Measurements from ENCODE around the gene SPACA5.
A peak's percentile ranks its signal among the peaks of the same experiment; 100 is the strongest.
"Not testable (repeated sequence)": the region's sequence is repeated elsewhere in the genome, so short reads cannot be mapped to it uniquely, and the experiment has no call there.

The SPACA5 gene

DNA sequence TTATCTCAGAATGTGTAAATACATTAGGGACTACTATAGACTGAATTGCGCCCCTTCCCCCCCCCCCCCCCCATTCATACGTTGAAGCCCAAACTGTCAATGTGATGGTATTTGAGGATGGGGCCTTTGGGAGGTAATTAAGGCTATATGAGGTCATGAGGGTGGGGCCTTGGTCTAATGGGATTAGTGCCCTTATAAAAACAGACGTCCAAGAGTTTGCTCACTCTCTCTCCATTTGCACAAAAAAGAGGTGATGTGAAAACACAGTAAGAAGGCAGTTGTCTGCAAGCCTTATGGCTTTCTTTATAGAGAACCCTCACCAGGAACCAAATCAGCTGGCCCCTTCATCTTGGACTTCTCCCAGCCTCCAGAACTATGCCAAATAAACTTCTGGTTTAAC lies 15.3 kb downstream of the SPACA5 start:
- DNase-seq: no peak

DNA sequence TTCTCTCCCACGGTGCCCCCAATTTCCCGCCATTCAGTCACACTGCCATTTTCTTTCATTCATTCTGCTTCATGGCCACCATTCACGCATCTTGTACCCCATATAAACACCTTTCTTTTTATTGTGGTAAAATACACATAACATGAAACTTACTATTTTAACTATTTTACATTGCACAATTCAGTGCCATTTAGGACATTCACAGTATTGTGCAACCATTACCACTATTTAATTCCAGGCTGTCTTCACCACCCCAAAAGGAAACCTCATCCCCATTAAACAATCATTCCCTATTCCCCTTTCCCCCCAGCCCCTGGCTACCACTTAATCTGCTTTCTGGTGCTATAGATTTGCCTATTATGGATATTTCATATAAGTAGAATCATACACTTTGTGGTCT lies 15.9 kb downstream of the SPACA5 start:
- no peak for DNase-seq

DNA sequence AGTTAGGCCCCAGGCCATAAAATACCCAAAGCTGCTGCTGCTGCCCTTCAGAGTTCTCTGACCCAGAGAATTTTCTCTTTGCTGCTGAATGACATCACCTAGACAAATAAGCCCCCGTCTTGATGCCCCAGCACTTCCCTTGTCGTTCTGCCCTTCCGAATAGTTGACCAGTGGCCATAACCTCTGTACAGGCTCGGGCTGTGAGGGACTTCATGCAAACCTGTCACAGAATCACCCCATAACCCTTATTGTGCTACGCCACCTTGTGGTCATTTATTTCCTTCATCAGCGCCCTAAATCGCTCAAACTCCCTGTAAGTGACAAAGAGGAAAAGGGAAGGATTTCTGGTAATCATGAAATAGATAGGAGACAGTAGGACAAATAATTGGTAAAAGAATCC lies 18.8 kb downstream of the SPACA5 start:
- peak; percentile 43 to 59 for DNase-seq

DNA sequence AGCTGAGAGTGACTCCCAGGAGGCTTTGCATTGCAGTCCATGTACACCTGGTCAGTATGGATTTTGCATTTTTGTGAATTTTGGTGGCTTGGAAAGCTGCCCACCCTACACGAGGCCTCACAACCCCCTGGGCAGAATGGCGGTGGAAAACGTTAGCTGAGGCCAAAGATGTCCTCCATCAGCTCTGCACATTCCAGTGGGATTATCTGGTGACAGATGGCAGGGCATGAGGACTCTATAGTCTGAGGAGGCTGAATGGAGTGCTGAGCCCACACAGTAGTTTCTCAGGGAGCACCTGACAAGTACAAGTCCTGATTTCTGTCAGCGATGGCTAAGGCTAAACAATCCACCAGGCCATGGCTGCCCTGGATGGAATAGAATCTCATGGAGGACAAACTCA lies 20.8 kb downstream of the SPACA5 start:
- DNase-seq: not testable (repeated sequence)

DNA sequence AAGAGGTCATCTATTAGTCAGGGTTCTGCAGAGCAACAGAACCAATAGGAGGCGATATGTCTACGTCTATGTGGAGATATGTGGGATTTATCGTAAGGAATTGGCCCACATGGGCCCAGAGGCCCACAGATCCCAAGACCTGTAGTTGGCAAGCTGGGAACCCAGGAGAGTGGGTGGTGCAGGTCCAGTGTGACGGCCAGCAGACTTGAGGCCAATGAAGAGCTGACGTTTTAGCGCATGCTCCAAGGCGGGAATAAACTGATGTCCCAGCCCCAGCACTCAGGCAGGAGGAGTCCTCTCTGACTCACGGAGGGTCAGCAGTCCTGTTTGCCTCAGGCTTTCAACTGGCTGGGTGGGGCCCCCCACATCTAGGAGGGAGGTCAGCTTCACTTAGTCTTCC lies 21.3 kb downstream of the SPACA5 start:
- no peak for DNase-seq

DNA sequence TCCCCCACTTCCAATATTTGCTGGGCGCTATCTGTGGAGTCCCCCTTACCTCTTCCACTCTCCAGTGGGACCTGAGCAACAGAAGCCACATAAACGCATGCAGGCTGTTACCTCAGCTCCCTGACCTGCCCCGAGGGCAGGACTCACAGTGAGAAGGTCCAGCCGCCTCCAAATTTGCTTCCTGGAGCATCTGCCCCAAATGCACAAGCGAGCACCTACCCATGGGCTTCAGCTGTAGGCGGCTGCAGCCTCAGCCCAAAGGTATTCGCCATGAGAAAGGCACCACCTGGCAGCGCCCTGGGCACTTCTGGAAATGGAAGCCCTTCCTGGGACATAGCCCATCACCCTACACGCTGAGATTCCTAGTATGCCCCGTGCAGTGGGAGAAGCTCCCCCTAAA lies 23.4 kb downstream of the SPACA5 start:
- no peak for DNase-seq

DNA sequence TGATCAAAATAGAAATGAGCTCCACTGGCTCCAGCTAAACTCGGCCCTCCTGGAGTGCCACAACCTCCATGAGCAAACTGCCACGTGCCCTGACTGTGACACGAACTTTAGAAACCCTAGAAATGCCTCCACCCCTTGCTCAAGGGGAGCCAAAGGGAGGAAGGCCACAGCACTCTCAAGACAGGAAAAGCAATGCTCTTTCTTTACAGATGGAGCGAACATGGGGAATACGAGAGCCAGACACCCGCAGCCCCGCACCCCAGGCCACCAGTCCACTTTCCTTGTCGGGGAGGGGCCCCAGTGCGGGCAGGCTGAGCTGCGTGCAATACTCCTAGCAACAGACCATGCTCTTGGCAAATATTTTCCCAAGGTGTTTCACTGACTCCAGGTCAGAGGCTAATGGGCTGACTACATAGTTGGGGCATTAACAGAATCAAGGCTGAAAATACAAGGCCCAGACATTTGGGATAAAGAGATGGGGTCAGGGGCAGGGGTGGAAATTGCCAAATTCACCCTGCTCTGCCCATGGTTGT lies 23.9 kb downstream of the SPACA5 start:
- not testable (repeated sequence) for DNase-seq

DNA sequence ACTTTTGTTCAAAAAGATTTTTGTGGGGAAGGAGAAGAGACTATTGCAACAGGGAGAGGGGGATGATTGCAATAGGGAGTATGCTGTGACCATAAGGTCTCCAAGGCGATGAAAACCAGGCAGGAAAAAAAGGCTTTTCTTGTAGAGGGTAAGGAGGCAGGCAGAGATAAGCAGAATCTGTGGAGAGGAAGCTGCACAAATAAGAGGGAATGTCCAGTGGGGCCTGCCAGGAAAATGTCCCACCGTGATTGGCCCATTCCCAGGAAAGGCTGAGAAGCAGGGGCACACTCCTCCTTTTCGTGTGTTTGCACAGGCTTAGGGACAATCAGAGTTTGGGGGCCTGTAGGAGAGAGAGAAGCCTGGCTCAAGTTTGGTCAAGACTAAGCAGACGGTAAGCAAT lies 29.1 kb downstream of the SPACA5 start:
- DNase-seq: no peak

DNA sequence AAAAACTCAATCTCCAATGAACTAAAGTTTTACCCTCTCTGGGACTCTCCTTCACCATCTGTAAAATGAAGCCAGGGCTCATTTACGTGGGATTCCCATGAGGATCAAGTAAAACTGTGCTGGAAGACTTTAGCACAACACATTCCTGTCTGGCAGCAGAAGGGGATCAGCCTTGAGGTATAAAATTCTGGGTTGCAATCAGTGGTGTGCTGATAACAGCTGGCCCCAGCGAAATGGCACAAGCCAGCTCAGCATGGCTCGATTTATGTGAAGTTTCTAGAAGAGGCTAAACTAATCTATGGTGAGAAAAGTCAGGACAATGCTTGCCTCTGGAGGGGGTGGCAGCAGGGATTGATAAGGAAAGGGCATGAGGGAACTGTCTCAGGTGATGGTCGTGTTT lies 36.3 kb downstream of the SPACA5 start:
- no peak for DNase-seq

DNA sequence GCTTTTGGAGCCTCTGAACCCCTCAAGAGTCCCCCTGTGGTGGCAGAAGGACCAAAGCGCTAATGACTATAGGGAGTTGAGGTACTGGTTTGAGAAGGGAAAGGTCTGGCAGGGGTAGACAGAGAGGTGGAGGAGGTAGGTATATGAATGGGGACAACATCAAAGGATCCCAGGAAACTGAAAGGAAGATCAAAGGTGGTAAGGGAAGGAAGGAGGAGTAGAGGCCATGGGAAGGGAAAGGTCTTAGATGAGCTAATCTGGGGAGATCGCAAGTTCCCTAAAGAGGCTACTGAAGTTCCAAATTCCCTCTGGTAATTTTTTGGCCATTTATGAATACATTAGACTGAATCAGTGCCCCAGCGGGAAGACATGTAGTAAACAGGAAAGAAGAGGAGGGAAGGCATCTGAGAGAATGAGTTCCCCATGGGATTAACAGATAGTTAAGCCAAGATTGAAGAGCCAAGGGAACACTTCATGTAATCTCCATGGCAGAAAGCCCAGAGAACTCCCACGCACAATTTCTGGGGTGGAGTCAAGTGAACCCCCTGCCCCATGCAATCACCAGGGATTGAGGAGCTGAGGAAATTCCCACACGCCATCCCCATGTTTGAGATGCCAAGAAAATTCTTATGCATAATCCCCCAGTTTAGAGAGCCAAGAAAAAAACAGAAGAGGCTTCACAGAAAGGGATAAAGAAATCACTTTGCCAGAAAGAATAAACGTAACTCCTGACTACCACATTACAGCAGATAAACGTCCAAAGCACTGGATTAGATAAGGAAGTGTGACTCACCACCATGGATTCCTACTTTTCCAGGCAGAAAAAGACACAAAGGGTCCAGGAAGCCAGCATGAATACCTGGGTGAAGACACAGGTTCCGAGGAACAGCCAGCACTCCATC lies 38.9 kb downstream of the SPACA5 start:
- DNase-seq: no peak

DNA sequence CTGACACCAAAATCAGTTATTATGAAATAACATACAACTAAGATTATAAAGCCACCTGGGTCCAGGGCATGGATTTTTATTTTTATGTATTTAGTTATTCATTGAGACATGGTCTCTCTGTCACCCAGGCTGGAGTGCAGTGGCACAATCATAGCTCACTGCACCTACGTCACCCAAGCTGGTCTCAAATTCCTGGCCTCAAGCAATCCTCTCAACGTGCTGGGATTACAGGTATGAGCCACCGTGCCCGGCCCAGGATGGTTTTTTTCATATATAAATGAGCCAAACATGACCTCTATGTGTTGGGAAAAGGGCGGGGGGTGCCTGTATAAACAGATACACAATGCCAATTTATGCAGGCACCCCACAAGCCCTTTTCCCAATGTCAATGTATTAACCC lies 40.1 kb downstream of the SPACA5 start:
- DNase-seq: no peak

DNA sequence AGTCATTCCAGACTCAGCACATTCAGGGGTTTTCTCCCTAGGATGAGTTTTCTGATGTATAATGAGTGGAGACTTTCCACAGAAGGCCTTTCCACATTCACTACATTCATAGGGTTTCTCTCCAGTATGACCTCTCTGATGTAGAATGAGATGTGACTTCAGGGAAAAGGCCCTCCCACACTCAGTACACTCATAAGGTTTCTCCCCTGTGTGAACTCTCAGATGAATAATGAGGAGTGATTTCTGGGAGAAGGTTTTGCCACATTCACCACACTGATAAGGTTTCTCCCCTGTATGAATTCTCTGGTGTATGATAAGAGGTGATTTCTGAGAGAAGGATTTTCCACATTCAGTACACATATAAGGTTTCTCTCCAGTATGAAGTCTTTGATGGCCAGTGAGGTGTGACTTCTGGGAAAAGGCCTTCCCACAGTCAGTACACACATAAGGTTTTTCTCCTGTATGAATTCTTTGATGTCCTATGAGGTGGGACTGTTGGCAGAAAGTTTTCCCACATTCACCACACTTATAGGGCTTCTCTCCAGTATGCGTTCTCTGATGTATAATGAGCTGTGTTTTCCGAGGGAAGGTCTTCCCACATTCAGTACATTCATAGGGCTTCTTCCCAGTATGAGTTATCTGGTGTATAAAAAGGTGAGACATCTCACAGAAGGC lies 52.0 kb downstream of the SPACA5 start:
- no peak for DNase-seq

DNA sequence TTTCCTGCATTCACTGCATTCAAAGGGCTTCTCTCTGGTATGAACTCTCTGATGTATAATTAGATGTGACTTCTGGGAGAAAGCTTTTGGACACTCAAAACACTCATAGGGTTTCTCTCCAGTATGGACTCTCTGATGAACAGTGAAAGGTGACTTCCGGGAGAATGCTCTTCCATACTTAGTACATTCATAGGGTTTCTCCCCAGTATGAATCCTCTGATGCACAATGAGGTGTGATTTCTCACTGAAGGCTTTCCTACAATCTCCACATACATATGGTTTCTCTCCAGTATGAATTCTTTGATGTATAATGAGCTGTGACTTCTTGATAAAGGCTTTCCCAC lies 52.5 kb downstream of the SPACA5 start:
- DNase-seq: no peak
